ENCODE measurements around the gene C9orf78.
"Not testable (repeated sequence)": the region's sequence is repeated elsewhere in the genome, so short reads cannot be mapped to it uniquely, and the experiment has no call there.

Gene C9orf78

DNA sequence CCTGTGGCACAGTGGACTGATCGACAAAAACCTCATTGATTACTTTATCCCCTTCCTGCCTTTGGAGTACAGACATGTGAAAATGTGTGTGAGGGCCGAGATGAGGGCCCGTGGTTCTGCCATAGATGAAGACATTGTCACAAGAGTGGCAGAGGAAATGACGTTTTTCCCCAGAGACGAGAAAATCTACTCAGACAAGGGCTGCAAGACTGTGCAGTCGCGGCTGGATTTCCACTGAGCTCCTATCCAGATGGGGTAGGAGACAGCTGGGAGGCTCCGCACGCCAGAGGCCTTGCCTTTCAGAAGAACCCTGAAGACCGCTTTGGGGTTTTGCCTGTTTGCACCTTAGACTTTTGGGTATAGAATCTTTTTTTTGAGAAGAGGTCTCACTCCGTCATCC lies 25.7 kb downstream of the C9orf78 start:
- no peak for DNase-seq

DNA sequence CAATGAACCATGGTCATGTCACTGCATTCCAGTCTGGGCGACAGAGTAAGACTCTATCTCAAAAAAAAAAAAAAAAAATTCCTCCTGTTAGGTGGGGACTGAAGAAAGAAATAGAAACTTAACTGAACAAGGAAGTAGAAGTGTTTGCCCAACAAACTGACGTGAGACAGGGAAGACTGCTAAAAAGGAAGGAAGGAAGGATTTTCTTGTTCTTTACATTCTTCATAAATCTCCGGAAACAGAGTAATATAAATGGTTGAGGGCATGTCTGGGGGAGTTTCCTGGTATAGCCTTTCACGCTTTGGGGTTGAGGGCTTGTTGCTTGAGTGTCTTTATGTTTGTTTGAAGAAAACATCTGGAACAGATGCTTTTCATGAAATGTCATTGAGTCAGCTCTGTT lies 29.0 kb downstream of the C9orf78 start:
- DNase-seq, result no peak

DNA sequence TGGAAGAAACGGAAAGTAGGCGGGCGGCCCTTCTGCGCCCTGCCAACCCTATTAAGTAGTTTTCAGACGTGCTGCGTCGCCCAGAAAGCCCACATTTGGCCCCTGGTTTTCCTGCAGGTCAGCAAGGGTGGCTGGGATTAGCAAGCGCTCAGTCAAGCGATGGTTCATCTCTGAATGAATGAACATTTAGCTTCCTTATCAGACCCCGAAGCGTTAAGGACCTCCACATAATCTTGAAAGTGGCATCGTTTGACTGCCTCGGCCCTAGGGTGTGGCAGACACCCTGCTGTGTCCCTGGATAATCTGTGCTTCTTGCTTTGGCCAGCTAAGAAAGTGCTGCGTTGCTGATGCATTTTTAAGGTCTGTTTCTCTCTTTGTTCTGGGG lies 31.4 kb downstream of the C9orf78 start:
- peak; percentile 72 for DNase-seq

DNA sequence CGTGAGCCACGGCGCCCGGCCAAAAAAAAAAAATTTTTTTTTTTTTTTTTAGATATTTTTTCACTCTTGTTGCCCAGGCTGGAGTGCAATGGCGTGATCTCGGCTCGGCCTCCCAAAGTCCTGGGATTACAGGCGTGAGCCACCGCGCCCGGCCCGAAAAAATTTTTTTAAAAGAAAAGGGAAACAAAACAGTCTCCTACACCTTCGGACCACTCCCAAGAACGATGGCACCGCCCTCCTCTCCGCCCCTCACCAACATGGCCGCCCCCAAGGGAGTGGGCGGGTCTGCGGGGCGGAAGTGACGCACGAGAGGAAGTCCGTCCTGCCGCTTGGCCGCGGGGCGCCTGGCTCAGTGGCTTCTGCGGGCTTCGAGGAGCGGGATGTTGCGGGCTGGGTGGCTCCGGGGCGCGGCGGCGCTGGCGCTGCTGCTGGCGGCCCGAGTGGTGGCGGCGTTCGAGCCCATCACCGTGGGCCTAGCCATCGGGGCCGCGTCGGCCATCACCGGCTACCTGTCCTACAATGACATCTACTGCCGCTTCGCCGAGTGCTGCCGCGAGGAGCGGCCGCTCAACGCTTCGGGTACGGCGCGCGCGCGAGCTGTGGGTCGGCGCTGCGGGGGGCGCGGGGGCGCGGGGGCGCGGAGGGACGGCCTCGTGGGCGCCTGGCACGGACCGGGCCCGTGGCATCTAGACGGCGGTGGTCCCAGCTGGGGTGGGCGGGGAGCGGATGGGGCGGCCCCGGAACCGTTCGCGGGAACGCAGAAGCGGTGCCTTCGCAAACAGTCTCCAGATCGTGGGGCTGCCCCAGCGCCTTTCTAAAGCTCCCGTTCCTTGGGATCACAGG lies 32.0 kb downstream of the C9orf78 start, which contains the start of gene TOR1B:
TSS of gene TOR1B (plus strand) at position 352 of the 843 bp plus-strand sequence. CDS start at position 381, 29 bp downstream.
- peak; percentile 95 for DNase-seq

DNA sequence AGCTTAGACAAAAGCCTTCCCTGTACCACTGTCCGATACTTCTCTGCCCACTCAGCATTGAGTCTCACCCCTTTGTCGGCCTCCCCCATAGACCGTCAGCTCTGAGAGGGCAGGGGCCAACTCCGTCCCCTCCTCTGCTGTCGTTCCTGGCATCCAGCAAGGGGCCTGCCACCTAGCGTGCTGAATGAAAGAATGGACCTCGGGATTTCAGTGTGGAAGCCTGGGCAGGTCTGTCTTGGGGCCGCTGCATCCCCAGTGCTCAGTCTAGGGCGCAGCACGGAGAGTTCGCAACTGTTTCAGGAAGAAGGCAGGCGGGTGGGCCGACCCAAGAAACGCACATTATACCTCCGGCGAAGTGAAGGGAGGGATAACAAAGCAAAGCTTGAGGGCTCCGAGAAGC lies 33.6 kb downstream of the C9orf78 start:
- no peak for DNase-seq

DNA sequence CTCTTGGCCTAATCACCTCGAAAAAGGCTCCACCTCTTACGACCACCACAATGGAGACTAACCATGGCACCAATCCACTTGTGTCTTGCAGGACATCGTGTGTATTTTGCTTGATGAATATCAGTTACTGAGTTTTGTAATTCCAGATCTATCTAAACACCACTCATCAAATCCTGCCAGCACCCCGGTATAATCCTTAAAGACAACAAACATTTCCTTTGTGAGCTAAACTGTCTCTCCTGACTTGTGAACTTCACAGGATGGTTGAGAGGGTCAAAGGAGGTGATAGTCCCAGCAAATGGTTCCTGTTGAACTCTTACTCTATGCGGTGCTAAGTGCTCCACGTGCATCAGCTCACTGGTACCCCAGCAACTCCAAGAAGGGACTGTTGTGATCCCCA lies 36.1 kb downstream of the C9orf78 start:
- DNase-seq, result no peak

DNA sequence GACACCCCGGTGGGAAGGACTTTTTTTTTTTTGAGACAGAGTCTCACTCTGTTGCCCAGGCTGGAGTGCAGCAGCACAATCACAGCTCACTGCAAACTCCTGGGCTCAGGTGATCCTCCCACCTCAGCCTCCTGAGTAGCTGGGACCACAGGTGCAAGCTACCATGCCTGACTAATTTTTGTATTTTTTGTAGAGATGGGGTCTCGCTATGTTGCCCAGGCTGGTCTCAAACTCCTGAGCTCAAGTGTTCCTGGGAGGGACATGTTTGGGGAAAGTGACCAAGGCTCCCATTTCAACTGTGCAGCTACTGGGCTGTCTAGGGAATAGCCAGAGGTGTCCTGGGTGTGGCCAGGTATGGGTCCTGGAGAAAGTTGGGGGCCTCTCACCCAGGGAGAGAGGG lies 39.0 kb downstream of the C9orf78 start:
- DNase-seq, result not testable (repeated sequence)

DNA sequence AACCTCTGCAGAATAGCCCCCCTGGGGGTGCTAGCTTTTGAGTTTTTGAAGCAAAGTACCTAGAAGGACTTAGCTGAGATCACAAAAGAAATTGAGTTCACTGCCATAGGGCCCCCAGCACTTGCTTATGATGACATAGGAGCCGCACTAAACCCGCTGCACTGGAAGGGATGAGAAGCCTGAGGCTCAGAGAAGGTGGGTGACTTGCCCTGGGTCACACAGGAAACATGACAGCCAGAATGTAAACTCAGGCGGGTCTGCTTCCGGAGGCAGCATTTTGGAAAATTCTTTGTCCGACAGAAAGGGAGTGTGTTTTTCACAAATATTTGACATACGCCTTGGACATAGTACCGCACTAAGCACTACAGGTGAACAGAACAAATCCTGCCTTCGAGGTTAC lies 40.5 kb downstream of the C9orf78 start:
- no peak for DNase-seq

DNA sequence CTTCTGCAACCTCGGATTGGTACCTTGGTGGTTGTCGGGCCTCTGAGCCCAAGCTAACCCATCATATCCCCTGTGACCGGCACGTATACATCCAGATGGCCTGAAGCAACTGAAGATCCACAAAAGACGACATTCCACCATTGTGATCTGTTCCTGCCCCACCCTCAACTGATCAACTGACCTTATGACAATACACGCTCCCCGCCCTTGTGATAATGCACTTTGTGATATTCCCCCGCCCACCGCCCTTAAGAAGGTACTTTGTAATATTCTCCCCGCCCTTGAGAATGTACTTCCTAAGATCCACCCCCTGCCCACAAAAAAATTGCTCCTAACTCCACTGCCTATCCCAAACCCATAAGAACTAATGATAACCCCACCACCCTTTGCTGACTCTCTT lies 48.6 kb downstream of the C9orf78 start:
- DNase-seq, result peak; percentile 64

DNA sequence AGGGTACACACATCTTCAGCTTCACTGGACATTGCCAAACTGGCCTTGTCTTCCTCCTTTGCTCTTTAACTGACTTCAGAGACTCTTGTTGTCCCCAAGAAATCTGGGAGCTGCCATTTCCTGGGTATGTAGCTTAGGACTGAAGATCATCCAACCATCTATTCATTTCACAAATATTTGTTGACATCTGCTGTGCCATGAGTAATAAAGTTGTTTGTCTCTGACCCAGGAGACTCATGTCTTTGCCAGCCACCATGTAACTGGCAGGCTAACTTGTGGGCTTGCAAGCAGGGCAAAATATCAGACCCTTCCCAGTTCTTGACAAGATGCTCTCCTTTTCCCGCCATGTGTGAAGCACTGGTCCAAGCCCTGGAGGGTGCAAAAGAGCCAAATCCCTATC lies 49.2 kb downstream of the C9orf78 start:
- DNase-seq, result no peak

DNA sequence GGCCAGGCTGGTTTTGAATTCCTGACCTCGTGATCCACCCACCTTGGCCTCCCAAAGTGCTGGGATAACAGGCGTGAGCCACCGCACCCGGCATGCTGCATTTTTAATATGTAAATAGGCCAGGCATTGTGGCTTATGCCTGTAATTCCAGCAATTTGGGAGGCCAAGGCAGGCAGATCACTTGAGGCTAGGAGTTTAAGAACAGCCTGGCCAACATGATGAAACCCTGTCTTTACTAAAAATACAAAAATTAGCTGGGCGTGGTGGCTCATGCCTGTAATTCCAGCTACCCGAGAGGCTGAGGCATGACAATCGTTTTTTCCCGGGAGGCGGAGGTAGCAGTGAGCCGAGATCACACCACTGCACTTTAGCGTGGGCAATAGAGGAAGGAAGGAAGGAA lies 50.1 kb downstream of the C9orf78 start:
- DNase-seq, result not testable (repeated sequence)

DNA sequence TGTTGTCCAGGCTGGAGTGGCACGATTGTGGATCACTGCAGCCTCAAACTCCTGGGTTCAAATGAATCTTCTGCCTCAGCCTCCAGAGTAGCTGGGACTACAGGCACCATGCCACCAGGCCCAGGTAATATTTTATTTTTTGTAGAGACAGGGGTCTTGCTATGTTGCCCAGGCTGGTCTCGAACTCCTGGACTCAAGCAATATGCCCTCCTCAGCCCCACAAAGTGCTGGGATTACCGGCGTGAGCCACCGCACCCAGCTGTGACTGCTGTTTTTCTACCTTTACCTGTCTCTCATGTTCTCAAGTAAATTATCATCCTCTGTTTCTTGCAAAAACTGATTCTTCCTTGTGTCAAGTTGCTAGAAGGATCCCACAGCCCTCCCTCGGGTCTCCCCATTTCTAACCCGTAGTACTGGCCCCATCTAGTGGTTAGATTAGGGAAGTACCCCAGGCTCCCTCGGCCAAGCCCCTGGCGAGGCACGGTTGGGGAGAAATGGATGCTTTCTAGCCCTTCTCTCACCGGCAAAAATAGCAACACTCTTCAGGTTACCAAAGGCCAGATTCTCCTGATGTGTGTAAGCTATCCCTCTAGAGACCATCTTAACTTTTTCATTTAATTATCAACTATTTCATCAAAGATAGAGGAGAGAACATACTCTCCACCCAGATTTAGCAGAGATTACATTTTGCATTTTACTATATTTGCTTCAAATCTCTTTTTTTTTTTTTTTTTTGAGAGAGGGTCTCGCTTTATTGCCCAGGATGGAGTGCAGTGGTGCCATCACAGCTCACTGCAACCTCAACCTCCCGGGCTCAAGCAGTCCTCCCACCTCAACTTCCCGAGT lies 51.3 kb downstream of the C9orf78 start:
- DNase-seq, result peak; percentile 82

DNA sequence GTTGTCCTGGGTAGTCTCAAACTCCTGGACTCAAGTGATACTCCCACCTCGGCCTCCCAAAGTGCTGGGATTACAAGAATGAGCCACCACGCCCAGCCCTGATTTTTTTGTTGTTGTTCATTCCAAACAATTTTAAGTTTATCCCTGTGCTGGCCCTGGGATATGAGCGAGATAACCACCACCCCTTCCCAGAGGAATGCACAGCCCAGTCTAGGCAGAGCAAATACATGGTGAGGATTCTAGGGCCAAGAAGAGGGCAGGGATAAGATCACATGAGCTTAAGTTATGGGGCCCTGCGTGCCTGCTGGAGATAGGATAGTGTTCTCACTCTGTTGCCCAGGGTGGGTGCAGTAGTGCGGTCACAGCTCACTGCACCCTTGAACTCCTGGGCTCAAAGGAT lies 53.1 kb downstream of the C9orf78 start:
- DNase-seq, result no peak

DNA sequence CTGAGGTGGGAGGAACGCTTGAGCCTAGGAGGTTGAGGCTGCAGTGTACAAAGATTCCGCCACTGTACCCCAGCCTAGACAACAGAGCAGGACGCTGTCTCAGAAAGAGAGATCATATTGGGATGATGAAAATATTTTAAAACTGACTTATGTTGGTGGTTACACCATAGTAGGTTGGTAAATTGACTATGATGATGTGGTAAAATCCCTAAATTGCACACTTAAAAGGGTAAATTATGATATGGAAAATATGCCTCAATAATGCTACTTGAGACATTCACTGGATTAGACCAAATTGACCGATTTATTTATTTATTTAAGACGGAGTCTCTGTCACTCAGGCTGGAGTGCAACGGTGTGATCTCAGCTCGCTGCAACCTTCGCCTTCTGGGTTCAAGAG lies 53.9 kb downstream of the C9orf78 start:
- no peak for DNase-seq

DNA sequence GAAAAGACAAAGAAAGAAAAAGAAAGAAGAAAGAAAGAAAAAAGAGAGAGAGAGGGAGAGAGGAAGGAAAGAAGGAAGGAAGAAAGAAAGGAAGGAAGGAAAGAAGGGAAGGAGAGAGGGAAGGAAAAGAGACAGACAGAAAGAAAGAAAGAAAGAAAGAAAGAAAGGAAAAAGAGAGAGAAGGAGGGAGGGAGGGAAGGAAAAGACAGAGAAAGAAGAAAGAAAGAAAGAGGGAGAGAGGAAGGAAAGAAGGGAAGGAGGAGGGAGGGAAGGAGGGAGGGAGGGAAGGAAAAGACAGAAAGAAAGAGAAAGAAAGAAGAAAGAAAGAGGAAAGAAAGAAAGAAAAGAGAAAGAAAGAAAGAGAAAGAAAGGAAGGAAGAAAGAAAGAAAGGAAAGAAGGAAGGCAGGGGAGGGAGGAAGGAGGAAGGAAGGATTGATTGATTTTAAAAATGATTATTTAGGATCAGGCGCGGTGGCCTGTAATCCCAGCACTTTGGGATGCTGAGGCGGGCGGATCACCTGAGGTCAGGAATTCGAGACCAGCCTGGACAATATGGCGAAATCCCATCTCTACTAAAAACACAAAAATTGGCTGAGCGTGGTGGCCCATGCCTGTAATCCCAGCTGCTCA lies 55.4 kb downstream of the C9orf78 start:
- DNase-seq, result no peak

DNA sequence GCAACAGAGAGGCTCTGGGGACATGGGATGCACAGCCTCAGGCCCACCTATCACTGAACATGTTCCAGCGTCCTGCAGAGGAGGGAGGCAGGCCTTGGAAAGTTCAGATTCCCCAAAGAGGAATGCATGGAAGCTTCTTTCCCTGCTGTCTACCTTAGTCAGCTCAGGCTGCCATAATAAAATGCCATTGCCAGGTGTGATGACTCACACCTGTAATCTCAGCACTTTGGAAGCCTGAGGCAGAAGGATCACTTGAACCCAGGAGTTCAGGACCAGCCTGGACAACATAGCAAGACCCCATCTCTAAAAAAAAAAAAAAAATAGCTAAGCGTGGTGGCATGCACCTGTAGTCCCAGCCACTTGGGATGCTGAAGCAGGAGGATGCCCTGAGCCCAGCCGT lies 56.6 kb downstream of the C9orf78 start:
- no peak for DNase-seq

DNA sequence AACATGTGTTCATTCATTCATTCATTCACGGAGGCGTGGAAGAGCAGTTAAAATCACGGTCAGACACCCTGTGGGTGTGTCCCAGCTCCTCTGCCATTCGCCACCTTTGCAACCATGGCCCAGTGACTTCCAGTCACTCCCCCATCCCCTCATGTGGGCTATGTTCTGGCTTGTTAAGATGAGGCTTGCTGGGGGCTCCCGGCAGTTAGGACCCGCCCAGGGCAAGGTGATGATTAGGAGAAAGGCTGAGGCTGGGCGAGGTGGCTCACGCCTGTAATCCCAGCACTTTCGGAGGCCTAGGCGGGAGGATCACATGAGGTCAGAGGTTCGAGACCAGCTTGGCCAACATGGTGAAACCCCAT lies 57.3 kb downstream of the C9orf78 start:
- DNase-seq, result no peak

Data from hematopoietic multipotent progenitor cell treated with erythropoietin and hydrocortisone succinate and interleukin-3 and kit ligand, for 8 days (in vitro differentiated cells).